WTC11 (cell line): ENCODE results near the gene STAM2.

Experiments
- MXD4 ChIP-seq: fragments of 250-450 bp; sonication (Bioruptor Pico); IDR thresholded peaks from 2 replicates; pipeline ENCODE4 v1.8.0; 2021; ENCODE audit warnings: mild to moderate bottlenecking, moderate library complexity, borderline replicate concordance
- NR3C1 ChIP-seq: sonication (generic); formaldehyde crosslinking; conservative IDR thresholded peaks from 2 replicates; pipeline ENCODE4 v1.8.1; 2023; ENCODE audit warnings: low read depth, mild to moderate bottlenecking, missing genetic modification reagents
- SMAD3 ChIP-seq: sonication (generic); formaldehyde crosslinking; IDR thresholded peaks from 2 replicates; pipeline ENCODE4 v1.8.0; 2022; ENCODE audit warnings: missing genetic modification reagents, mild to moderate bottlenecking, borderline replicate concordance
- SP1 ChIP-seq: sonication (generic); formaldehyde crosslinking; conservative IDR thresholded peaks from 2 replicates; pipeline ENCODE4 v1.8.1; 2022; ENCODE audit warnings: missing genetic modification reagents
- TCF7 ChIP-seq: sonication (generic); formaldehyde crosslinking; IDR thresholded peaks from 2 replicates; pipeline ENCODE4 v1.8.0; 2022; ENCODE audit warnings: mild to moderate bottlenecking, low read depth, missing genetic modification reagents, moderate library complexity
- ZBTB21 ChIP-seq: sonication (generic); formaldehyde crosslinking; IDR thresholded peaks from 2 replicates; pipeline ENCODE4 v1.8.1; 2023; ENCODE audit warnings: mild to moderate bottlenecking, missing genetic modification reagents, borderline replicate concordance
- ZNF138 ChIP-seq: sonication (generic); formaldehyde crosslinking; conservative IDR thresholded peaks from 2 replicates; pipeline ENCODE4 v1.8.1; 2022; ENCODE audit warnings: mild to moderate bottlenecking, moderate library complexity, missing genetic modification reagents
- TF ChIP-seq, protein P1 (sequence below): sonication (generic); formaldehyde crosslinking; IDR thresholded peaks from 2 replicates; pipeline ENCODE4 v1.8.0; 2023; ENCODE audit warnings: missing genetic modification reagents, mild to moderate bottlenecking, borderline replicate concordance
- TF ChIP-seq, protein P2 (sequence below): fragments of 200-600 bp; IDR thresholded peaks from 2 replicates; pipeline ENCODE4 v1.8.0; 2022; ENCODE audit warnings: antibody characterized with exemption
- TF ChIP-seq, protein P3 (sequence below): sonication (generic); formaldehyde crosslinking; IDR thresholded peaks from 2 replicates; pipeline ENCODE4 v1.8.1; 2023; ENCODE audit warnings: mild to moderate bottlenecking, missing genetic modification reagents, moderate library complexity
- TF ChIP-seq, protein P4 (sequence below): sonication (generic); formaldehyde crosslinking; IDR thresholded peaks from 2 replicates; pipeline ENCODE4 v1.8.0; 2022; ENCODE audit warnings: mild to moderate bottlenecking, missing genetic modification reagents
- TF ChIP-seq, protein P5 (sequence below): sonication (generic); formaldehyde crosslinking; IDR thresholded peaks from 2 replicates; pipeline ENCODE4 v1.8.0; 2022; ENCODE audit warnings: mild to moderate bottlenecking, missing genetic modification reagents
- TF ChIP-seq, protein P6 (sequence below): sonication (generic); formaldehyde crosslinking; IDR thresholded peaks from 2 replicates; pipeline ENCODE4 v1.8.1; 2022; ENCODE audit warnings: low read depth, missing genetic modification reagents, borderline replicate concordance

DNA sequence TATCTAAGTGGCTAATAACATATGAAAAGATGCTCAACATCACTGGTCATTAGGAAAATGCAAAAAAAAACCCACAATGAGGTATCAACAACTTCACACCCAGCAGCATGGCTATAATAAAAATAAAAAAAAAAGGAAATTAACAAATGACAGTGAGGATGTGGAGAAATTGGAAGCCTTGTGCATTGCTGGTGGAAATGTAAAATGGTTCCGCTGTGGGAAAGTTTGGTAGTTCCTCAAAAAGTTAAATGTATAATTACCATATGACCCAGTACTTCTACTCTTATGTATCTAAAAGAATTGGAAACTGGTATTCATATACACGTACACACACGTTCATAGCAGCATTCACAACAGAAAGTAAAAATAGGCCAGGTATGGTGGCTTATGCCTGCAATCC, 61.2 kb downstream of the STAM2 start:
- TF ChIP-seq ZBTB21 (CRISPR knock-in tag) (no peak), ZNF138 (no peak), NR3C1 (CRISPR knock-in tag) (no peak), SP1 (CRISPR knock-in tag) (no peak), SMAD3 (no peak), TCF7 (CRISPR knock-in tag) (no peak), MXD4 (CRISPR knock-in tag) (no peak)
- TF ChIP-seq, protein P1, sequence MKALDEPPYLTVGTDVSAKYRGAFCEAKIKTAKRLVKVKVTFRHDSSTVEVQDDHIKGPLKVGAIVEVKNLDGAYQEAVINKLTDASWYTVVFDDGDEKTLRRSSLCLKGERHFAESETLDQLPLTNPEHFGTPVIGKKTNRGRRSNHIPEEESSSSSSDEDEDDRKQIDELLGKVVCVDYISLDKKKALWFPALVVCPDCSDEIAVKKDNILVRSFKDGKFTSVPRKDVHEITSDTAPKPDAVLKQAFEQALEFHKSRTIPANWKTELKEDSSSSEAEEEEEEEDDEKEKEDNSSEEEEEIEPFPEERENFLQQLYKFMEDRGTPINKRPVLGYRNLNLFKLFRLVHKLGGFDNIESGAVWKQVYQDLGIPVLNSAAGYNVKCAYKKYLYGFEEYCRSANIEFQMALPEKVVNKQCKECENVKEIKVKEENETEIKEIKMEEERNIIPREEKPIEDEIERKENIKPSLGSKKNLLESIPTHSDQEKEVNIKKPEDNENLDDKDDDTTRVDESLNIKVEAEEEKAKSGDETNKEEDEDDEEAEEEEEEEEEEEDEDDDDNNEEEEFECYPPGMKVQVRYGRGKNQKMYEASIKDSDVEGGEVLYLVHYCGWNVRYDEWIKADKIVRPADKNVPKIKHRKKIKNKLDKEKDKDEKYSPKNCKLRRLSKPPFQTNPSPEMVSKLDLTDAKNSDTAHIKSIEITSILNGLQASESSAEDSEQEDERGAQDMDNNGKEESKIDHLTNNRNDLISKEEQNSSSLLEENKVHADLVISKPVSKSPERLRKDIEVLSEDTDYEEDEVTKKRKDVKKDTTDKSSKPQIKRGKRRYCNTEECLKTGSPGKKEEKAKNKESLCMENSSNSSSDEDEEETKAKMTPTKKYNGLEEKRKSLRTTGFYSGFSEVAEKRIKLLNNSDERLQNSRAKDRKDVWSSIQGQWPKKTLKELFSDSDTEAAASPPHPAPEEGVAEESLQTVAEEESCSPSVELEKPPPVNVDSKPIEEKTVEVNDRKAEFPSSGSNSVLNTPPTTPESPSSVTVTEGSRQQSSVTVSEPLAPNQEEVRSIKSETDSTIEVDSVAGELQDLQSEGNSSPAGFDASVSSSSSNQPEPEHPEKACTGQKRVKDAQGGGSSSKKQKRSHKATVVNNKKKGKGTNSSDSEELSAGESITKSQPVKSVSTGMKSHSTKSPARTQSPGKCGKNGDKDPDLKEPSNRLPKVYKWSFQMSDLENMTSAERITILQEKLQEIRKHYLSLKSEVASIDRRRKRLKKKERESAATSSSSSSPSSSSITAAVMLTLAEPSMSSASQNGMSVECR (CRISPR knock-in tag): no peak
- TF ChIP-seq, protein P2, sequence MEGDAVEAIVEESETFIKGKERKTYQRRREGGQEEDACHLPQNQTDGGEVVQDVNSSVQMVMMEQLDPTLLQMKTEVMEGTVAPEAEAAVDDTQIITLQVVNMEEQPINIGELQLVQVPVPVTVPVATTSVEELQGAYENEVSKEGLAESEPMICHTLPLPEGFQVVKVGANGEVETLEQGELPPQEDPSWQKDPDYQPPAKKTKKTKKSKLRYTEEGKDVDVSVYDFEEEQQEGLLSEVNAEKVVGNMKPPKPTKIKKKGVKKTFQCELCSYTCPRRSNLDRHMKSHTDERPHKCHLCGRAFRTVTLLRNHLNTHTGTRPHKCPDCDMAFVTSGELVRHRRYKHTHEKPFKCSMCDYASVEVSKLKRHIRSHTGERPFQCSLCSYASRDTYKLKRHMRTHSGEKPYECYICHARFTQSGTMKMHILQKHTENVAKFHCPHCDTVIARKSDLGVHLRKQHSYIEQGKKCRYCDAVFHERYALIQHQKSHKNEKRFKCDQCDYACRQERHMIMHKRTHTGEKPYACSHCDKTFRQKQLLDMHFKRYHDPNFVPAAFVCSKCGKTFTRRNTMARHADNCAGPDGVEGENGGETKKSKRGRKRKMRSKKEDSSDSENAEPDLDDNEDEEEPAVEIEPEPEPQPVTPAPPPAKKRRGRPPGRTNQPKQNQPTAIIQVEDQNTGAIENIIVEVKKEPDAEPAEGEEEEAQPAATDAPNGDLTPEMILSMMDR: no peak
- TF ChIP-seq, protein P3, sequence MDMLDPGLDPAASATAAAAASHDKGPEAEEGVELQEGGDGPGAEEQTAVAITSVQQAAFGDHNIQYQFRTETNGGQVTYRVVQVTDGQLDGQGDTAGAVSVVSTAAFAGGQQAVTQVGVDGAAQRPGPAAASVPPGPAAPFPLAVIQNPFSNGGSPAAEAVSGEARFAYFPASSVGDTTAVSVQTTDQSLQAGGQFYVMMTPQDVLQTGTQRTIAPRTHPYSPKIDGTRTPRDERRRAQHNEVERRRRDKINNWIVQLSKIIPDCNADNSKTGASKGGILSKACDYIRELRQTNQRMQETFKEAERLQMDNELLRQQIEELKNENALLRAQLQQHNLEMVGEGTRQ: no peak
- TF ChIP-seq, protein P4, sequence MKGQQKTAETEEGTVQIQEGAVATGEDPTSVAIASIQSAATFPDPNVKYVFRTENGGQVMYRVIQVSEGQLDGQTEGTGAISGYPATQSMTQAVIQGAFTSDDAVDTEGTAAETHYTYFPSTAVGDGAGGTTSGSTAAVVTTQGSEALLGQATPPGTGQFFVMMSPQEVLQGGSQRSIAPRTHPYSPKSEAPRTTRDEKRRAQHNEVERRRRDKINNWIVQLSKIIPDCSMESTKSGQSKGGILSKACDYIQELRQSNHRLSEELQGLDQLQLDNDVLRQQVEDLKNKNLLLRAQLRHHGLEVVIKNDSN (CRISPR knock-in tag): no peak
- TF ChIP-seq, protein P5, sequence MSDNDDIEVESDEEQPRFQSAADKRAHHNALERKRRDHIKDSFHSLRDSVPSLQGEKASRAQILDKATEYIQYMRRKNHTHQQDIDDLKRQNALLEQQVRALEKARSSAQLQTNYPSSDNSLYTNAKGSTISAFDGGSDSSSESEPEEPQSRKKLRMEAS: no peak
- TF ChIP-seq, protein P6, sequence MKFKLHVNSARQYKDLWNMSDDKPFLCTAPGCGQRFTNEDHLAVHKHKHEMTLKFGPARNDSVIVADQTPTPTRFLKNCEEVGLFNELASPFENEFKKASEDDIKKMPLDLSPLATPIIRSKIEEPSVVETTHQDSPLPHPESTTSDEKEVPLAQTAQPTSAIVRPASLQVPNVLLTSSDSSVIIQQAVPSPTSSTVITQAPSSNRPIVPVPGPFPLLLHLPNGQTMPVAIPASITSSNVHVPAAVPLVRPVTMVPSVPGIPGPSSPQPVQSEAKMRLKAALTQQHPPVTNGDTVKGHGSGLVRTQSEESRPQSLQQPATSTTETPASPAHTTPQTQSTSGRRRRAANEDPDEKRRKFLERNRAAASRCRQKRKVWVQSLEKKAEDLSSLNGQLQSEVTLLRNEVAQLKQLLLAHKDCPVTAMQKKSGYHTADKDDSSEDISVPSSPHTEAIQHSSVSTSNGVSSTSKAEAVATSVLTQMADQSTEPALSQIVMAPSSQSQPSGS: no peak
